ENCODE measurements around the gene TRAF6. TPM values are rescaled to one million over a fixed set of nuclear protein-coding genes. Genes with fewer than 3 reads are reported as not detected.

Gene TRAF6
- 4.3 and 5.1 TPM in 2 replicates for polyA plus RNA-seq (2012; rRNA removed)
- 4.3 and 4.6 TPM in 2 replicates for polyA plus RNA-seq (2012; cell fraction: cytosol; rRNA removed)
- 4.5 and 7.4 TPM in 2 replicates for polyA plus RNA-seq (2012; cell fraction: nucleus; rRNA removed)

- H3F3A ChIP-seq (replicated peaks; ENCODE audit: insufficient read depth), result peaks cover 17% of the 10 kb centered on the region
- peak within 1 kb of the TSS; percentile 86 to 94 for H3K27ac ChIP-seq (ENCODE audit: low read depth in 2 of 2, low read length in 1 of 2)
- no peaks in the 10 kb centered on the region for H3K9me2 ChIP-seq
- H4K20me1 ChIP-seq (ENCODE audit: insufficient read depth), result peaks cover 24% of the 10 kb centered on the region
- peak; percentile 95 for DNase-seq
- peaks cover 0 to 4% of the 10 kb centered on the region in 2 experiments for H3K36me3 ChIP-seq (replicated peaks in 1 of 2; ENCODE audit: control insufficient read depth in 1 of 2, insufficient read depth in 2 of 2, low read length in 1 of 2)
- WGBS (ENCODE audit: low lambda C conversion rate), result 2% methylated on average over 22 of the region's 81 CpGs
- POLR2A ChIA-PET, result interaction anchor here (0.6 to 1.0 kb wide), 3 partner anchors 55 to 237 kb away, joined by 3 to 5 read pairs (median 3); no protein-coding TSS in a partner anchor
- CTCF ChIA-PET, result interaction anchor here (0.6 to 3.5 kb wide), 29 partner anchors 9 to 944 kb away, joined by 3 to 21 read pairs (median 4); no protein-coding TSS in a partner anchor
- H3K4me1 ChIP-seq (ENCODE audit: control insufficient read depth in 1 of 2, insufficient read depth in 2 of 2, low read depth in 1 of 2, low read length in 1 of 2), result peaks cover 3 to 11% of the 10 kb centered on the region in 2 experiments
- peak within 1 kb of the TSS; percentile 76 for H3K4me2 ChIP-seq
- H3K27me3 ChIP-seq (ENCODE audit: insufficient read depth), result no peaks in the 10 kb centered on the region
- H3K79me2 ChIP-seq (ENCODE audit: insufficient read depth), result peaks cover 41% of the 10 kb centered on the region
- H3K9ac ChIP-seq, result peak within 1 kb of the TSS; percentile 85
- H2AFZ ChIP-seq (ENCODE audit: low read depth), result peak within 1 kb of the TSS; percentile 93
- no peaks in the 10 kb centered on the region for H3K9me3 ChIP-seq
- peak within 1 kb of the TSS; percentile 95 to 97 for H3K4me3 ChIP-seq (ENCODE audit: low read depth in 2 of 2, low read length in 1 of 2)
- TF ChIP-seq CTCF (IDR thresholded peaks at IDR 0.05) (peak; percentile 88), EZH2phosphoT487 (IDR thresholded peaks at IDR 0.05; ENCODE audit: borderline replicate concordance, low read depth) (no peak), SMC3 (IDR thresholded peaks at IDR 0.05; ENCODE audit: low read depth, low read length) (peak; percentile 21; the same call in 1 of the 2 replicates), MXI1 (IDR thresholded peaks at IDR 0.05; ENCODE audit: low read depth, low read length) (peak; percentile 47), TAF1 (IDR thresholded peaks at IDR 0.05; ENCODE audit: borderline replicate concordance, low read depth, low read length) (peak; percentile 81; the same call in 1 of the 2 replicates), MEF2A (IDR thresholded peaks at IDR 0.05; ENCODE audit: borderline replicate concordance, low read depth) (no peak), ELF1 (IDR thresholded peaks at IDR 0.05) (peak; percentile 97), PBX3 (IDR thresholded peaks at IDR 0.05) (no peak; the same call in 1 of the 2 replicates), POLR2AphosphoS5 (IDR thresholded peaks at IDR 0.05; ENCODE audit: low read depth, low read length) (peak; percentile 94), MAX (IDR thresholded peaks at IDR 0.05; ENCODE audit: low read depth) (peak; percentile 65; the same call in 1 of the 2 replicates), GATA2 (CRISPR knock-in tag; IDR thresholded peaks at IDR 0.05) (no peak), USF2 (IDR thresholded peaks at IDR 0.05; ENCODE audit: borderline replicate concordance, low read depth, low read length) (no peak), TCF12 (IDR thresholded peaks at IDR 0.05) (peak; percentile 43; the same call in 1 of the 2 replicates), RCOR1 (IDR thresholded peaks at IDR 0.05; ENCODE audit: low read length) (no peak), GABPA (IDR thresholded peaks at IDR 0.05; ENCODE audit: low read depth) (peak; percentile 58), REST (IDR thresholded peaks at IDR 0.05; ENCODE audit: low read depth, low read length) (0 out of 2 replicates have a peak, but pooled peaks have one; percentile 50), FOXM1 (IDR thresholded peaks at IDR 0.05; ENCODE audit: low read depth) (no peak), FOXJ3 (CRISPR knock-in tag; IDR thresholded peaks at IDR 0.05) (peak; percentile 26; the same call in 1 of the 2 replicates), ZBTB33 (IDR thresholded peaks at IDR 0.05; ENCODE audit: borderline replicate concordance, low read depth) (no peak), CHD2 (IDR thresholded peaks at IDR 0.05; ENCODE audit: low read length, partially characterized antibody) (peak; percentile 48), FOSL2 (IDR thresholded peaks at IDR 0.05; ENCODE audit: borderline replicate concordance, low read depth) (no peak)
Observed at GRCh38 chr11:36509694-36510593, at the start of gene TRAF6. Gene TRAF6, minus strand, starts transcription at chr11:36510272. Its CDS starts 8,757 bp downstream, at chr11:36501515.

Data from SK-N-SH (cell line).